OCI-LY3 (cell line): Measurements from ENCODE around the gene PAK4.

ENCODE experiments used
- H2AFZ ChIP-seq: fragments of 200-600, 300-600 bp; shearing (Covaris generic); 2 replicates; pipeline ENCODE4 v1.6.0; 2014; ENCODE audit warnings: antibody characterized with exemption, low read depth, low read length
- H3K27ac ChIP-seq: fragments of 200-600, 300-600 bp; sonication (generic); 2 replicates; pipeline ENCODE4 v1.5.1; 2014; ENCODE audit warnings: mild to moderate bottlenecking, low read length, moderate library complexity, mixed read lengths
- H3K27me3 ChIP-seq: fragments of 200-600, 300-600 bp; sonication (generic); 2 replicates; pipeline ENCODE4 v1.6.1; 2014; ENCODE audit warnings: low read depth, low read length, mixed read lengths
- H3K36me3 ChIP-seq: fragments of 200-600, 300-600 bp; sonication (generic); replicated peaks from 2 replicates; pipeline ENCODE3; 2014; ENCODE audit warnings: low read depth, low read length, mixed read lengths
- H3K4me1 ChIP-seq: fragments of 300-600, 200-600 bp; sonication (generic); 2 replicates; pipeline ENCODE4 v1.6.1; 2014; ENCODE audit warnings: low read length, mixed read lengths
- H3K4me2 ChIP-seq: fragments of 200-600, 300-600 bp; sonication (generic); 2 replicates; pipeline ENCODE4 v1.6.1; 2014; ENCODE audit warnings: low read length, mixed read lengths
- H3K4me3 ChIP-seq: fragments of 300-600, 200-600 bp; sonication (generic); 2 replicates; pipeline ENCODE4 v1.5.1; 2014; ENCODE audit warnings: antibody characterized with exemption, mild to moderate bottlenecking, low read length, moderate library complexity
- H3K79me2 ChIP-seq: fragments of 300-600, 200-600 bp; shearing (Covaris generic); 2 replicates; pipeline ENCODE4 v1.6.1; 2014; ENCODE audit warnings: mild to moderate bottlenecking, low read length, mixed read lengths
- H3K9ac ChIP-seq: fragments of 300-600, 200-600 bp; shearing (Covaris generic); 2 replicates; pipeline ENCODE4 v1.6.0; 2014; ENCODE audit warnings: mild to moderate bottlenecking, low read length, moderate library complexity
- H3K9me3 ChIP-seq: fragments of 200-600, 300-600 bp; shearing (Covaris generic); 2 replicates; pipeline ENCODE4 v1.6.1; 2014; ENCODE audit warnings: low read length, mixed read lengths; ENCODE audit not compliant: insufficient read depth
- H4K20me1 ChIP-seq: fragments of 200-600, 300-600 bp; sonication (generic); 2 replicates; pipeline ENCODE4 v1.6.1; 2016; ENCODE audit warnings: low read length, mixed read lengths; ENCODE audit not compliant: insufficient read depth
- EZH2phosphoT487 ChIP-seq: fragments of 200-600 bp; shearing (Covaris generic); IDR thresholded peaks from 2 replicates; pipeline ENCODE4 v1.6.1; 2018; ENCODE audit warnings: antibody characterized with exemption, mixed run types, low read depth
- TF ChIP-seq, protein P1 (sequence below): fragments of 200-600, 300-600 bp; sonication (generic); IDR thresholded peaks from 2 replicates; pipeline ENCODE4 v1.5.1; 2014; ENCODE audit warnings: antibody characterized with exemption, low read length, low read depth

The PAK4 gene

GRCh38 chr19:39224910-39225309, 99.3 kb downstream of the PAK4 start:
- Histone ChIP-seq H3K9me3 (no peaks in the 10 kb centered on the region), H3K79me2 (no peaks in the 10 kb centered on the region), H3K4me1 (no peaks in the 10 kb centered on the region), H4K20me1 (no peaks in the 10 kb centered on the region), H3K27me3 (no peaks in the 10 kb centered on the region), H2AFZ (no peak overlapping the region), H3K27ac (no peak overlapping the region), H3K36me3 (no peaks in the 10 kb centered on the region), H3K4me2 (no peak overlapping the region), H3K9ac (no peak overlapping the region), H3K4me3 (no peak overlapping the region)
- TF ChIP-seq, protein P1, sequence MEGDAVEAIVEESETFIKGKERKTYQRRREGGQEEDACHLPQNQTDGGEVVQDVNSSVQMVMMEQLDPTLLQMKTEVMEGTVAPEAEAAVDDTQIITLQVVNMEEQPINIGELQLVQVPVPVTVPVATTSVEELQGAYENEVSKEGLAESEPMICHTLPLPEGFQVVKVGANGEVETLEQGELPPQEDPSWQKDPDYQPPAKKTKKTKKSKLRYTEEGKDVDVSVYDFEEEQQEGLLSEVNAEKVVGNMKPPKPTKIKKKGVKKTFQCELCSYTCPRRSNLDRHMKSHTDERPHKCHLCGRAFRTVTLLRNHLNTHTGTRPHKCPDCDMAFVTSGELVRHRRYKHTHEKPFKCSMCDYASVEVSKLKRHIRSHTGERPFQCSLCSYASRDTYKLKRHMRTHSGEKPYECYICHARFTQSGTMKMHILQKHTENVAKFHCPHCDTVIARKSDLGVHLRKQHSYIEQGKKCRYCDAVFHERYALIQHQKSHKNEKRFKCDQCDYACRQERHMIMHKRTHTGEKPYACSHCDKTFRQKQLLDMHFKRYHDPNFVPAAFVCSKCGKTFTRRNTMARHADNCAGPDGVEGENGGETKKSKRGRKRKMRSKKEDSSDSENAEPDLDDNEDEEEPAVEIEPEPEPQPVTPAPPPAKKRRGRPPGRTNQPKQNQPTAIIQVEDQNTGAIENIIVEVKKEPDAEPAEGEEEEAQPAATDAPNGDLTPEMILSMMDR: peak; percentile 48
- no peak for TF ChIP-seq EZH2phosphoT487
